A549 (cell line): ENCODE results near the gene NKX3-2.

Source experiments
- CBX2 ChIP-seq: fragments of 200-600 bp; sonication (generic); IDR thresholded peaks from 2 replicates; pipeline ENCODE4 v1.6.1; 2016; ENCODE audit warnings: low read depth, mild to moderate bottlenecking, borderline replicate concordance
- EP300 ChIP-seq, 2 experiments: fragments of >200 bp; sonication (Bioruptor Twin); formaldehyde crosslinking; IDR thresholded peaks; 2 replicates in 1 of 2; 3 replicates in 1 of 2; pipeline ENCODE4 v1.6.1; 2016 to 2017
- POLR2A ChIP-seq: IDR thresholded peaks from 2 replicates; pipeline ENCODE4 v1.6.1; 2012; ENCODE audit warnings: mild to moderate bottlenecking, low read length
- TF ChIP-seq, protein P1 (sequence below): fragments of >200 bp; sonication (Bioruptor Twin); formaldehyde crosslinking; IDR thresholded peaks from 3 replicates; pipeline ENCODE4 v1.6.1; 2016
- TF ChIP-seq, protein P2 (sequence below): fragments of >200 bp; sonication (Bioruptor Twin); formaldehyde crosslinking; IDR thresholded peaks from 3 replicates; pipeline ENCODE4 v1.5.1; 2016

DNA sequence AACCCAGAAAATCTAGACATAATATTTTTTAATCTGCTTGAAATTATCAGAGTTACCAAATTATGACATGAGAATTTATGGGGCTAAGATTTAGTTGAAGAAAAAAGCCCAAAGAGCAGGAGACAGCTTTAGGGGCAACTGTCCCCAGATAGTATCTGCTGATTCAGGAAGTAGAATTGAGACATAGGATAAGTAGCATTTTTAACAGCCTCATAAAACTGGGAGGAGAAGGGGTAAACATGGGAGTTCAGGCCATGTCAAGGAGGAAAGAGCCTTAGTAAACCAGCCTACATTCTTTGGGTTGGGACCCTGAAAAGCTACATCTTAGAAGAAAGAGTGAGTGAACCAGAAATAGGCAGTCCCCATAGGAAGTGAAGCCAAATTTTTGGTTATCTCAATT lies 50.5 kb downstream of the NKX3-2 start:
- TF ChIP-seq, protein P1, sequence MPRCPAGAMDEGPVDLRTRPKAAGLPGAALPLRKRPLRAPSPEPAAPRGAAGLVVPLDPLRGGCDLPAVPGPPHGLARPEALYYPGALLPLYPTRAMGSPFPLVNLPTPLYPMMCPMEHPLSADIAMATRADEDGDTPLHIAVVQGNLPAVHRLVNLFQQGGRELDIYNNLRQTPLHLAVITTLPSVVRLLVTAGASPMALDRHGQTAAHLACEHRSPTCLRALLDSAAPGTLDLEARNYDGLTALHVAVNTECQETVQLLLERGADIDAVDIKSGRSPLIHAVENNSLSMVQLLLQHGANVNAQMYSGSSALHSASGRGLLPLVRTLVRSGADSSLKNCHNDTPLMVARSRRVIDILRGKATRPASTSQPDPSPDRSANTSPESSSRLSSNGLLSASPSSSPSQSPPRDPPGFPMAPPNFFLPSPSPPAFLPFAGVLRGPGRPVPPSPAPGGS: no peak
- TF ChIP-seq, protein P2, sequence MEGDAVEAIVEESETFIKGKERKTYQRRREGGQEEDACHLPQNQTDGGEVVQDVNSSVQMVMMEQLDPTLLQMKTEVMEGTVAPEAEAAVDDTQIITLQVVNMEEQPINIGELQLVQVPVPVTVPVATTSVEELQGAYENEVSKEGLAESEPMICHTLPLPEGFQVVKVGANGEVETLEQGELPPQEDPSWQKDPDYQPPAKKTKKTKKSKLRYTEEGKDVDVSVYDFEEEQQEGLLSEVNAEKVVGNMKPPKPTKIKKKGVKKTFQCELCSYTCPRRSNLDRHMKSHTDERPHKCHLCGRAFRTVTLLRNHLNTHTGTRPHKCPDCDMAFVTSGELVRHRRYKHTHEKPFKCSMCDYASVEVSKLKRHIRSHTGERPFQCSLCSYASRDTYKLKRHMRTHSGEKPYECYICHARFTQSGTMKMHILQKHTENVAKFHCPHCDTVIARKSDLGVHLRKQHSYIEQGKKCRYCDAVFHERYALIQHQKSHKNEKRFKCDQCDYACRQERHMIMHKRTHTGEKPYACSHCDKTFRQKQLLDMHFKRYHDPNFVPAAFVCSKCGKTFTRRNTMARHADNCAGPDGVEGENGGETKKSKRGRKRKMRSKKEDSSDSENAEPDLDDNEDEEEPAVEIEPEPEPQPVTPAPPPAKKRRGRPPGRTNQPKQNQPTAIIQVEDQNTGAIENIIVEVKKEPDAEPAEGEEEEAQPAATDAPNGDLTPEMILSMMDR: no peak
- no peak for TF ChIP-seq CBX2
- no peak for TF ChIP-seq EP300 (IDR thresholded peaks at IDR 0.05)
- TF ChIP-seq POLR2A: no peak
